ENCODE data around the gene CDC42EP2. TPM values are rescaled to one million over a fixed set of nuclear protein-coding genes. Genes with fewer than 3 reads are reported as not detected.

CDC42EP2 gene
- total and polyA plus RNA-seq, 7 experiments from 2014 or later: 0.58 to 1.8 (median 0.89) TPM; not detected in 2

- Mint-ChIP-seq H3K36me3 (no peaks in the 10 kb centered on the region), H3K27ac (no peak overlapping the region), H3K27me3 (peaks cover 0 to 5% (median 2%) of the 10 kb centered on the region in 5 donors), H3K4me1 (no peaks in the 10 kb centered on the region), H3K4me3 (no peak overlapping the region), H3K9me3 (no peaks in the 10 kb centered on the region)
- intact Hi-C loops (cut with micrococcal nuclease): no loop called here
- DNase-seq (no peak), ATAC-seq (no peak)
- H3K4me1 ChIP-seq (ENCODE audit: control insufficient read depth in 2 of 2, insufficient read depth in 2 of 2, low read length in 2 of 2): no peaks in the 10 kb centered on the region
- H3K27ac ChIP-seq (ENCODE audit: low read depth, low read length): no peak overlapping the region
- no peaks in the 10 kb centered on the region for H3K9me3 ChIP-seq (ENCODE audit: control insufficient read depth in 2 of 3, low read length in 3 of 3)
- no peaks in the 10 kb centered on the region for H3K27me3 ChIP-seq (ENCODE audit: control insufficient read depth in 2 of 2, insufficient read depth in 2 of 2, low read length in 2 of 2)
- ChIA-PET POLR2A (interaction anchor here (1.1 to 1.2 kb wide), 2 partner anchors 8 to 9 kb away, joined by 3 read pairs; partner anchors contain the start of gene DPF2), CTCF (interaction anchor here (0.6 kb wide), 1 partner anchor 48 kb away, joined by 7 read pairs; no protein-coding TSS in a partner anchor)
- H3K36me3 ChIP-seq (ENCODE audit: control insufficient read depth in 2 of 3, insufficient read depth in 3 of 3, low read length in 3 of 3): no peaks in the 10 kb centered on the region
- no peak overlapping the region for H3K4me3 ChIP-seq (ENCODE audit: low read length)
These were observed 9.1 kb downstream of the CDC42EP2 start for GRCh38 chr11:65323813-65324212.

- H3K27ac Mint-ChIP-seq: no peak overlapping the region
- ChIA-PET POLR2A (interaction anchor here (1.0 to 1.2 kb wide), 2 partner anchors 8 to 64 kb away, joined by 3 read pairs; partner anchors contain the start of genes DPF2 and POLA2), CTCF (interaction anchor here (0.6 to 6.4 kb wide), 3 partner anchors 10 to 150 kb away, joined by 3 to 44 read pairs (median 6); partner anchors contain the start of gene CDC42EP2)
- H3K9me3 Mint-ChIP-seq: no peaks in the 10 kb centered on the region
- H3K4me3 Mint-ChIP-seq: no peak overlapping the region
- no peaks in the 10 kb centered on the region for H3K9me3 ChIP-seq (ENCODE audit: control insufficient read depth in 2 of 3, low read length in 3 of 3)
- DNase-seq (no peak), ATAC-seq (no peak)
- H3K36me3 ChIP-seq (ENCODE audit: control insufficient read depth in 2 of 3, insufficient read depth in 3 of 3, low read length in 3 of 3): no peaks in the 10 kb centered on the region
- no peaks in the 10 kb centered on the region for H3K36me3 Mint-ChIP-seq
- H3K27ac ChIP-seq (ENCODE audit: low read depth, low read length): no peak overlapping the region
- H3K4me1 ChIP-seq (ENCODE audit: control insufficient read depth in 2 of 2, insufficient read depth in 2 of 2, low read length in 2 of 2): peaks cover 0 to 6% of the 10 kb centered on the region in 2 donors
- peaks cover 0 to 10% (median 7%) of the 10 kb centered on the region in 7 donors for H3K4me1 Mint-ChIP-seq
- intact Hi-C loops (cut with micrococcal nuclease): no loop called here
- no peaks in the 10 kb centered on the region for H3K27me3 ChIP-seq (ENCODE audit: control insufficient read depth in 2 of 2, insufficient read depth in 2 of 2, low read length in 2 of 2)
- H3K27me3 Mint-ChIP-seq: peaks cover 0 to 5% (median 2%) of the 10 kb centered on the region in 5 donors
- H3K4me3 ChIP-seq (ENCODE audit: low read length): no peak overlapping the region
These were observed 10.8 kb downstream of the CDC42EP2 start for GRCh38 chr11:65325435-65325834.

GRCh38 chr11:65327021-65327420 is 12.4 kb downstream of the CDC42EP2 start:
- Mint-ChIP-seq H3K4me3 (no peak overlapping the region), H3K36me3 (no peaks in the 10 kb centered on the region), H3K4me1 (peaks cover 0 to 10% (median 7%) of the 10 kb centered on the region in 7 donors), H3K27ac (no peak overlapping the region), H3K9me3 (no peaks in the 10 kb centered on the region), H3K27me3 (peaks cover 0 to 5% (median 2%) of the 10 kb centered on the region in 5 donors)
- no peaks in the 10 kb centered on the region for H3K27me3 ChIP-seq (ENCODE audit: control insufficient read depth in 2 of 2, insufficient read depth in 2 of 2, low read length in 2 of 2)
- H3K9me3 ChIP-seq (ENCODE audit: control insufficient read depth in 2 of 3, low read length in 3 of 3): no peaks in the 10 kb centered on the region
- no peak overlapping the region for H3K27ac ChIP-seq (ENCODE audit: low read depth, low read length)
- ChIA-PET POLR2A (interaction anchor here (1.2 kb wide), 1 partner anchor 11 kb away, joined by 4 read pairs; no protein-coding TSS in a partner anchor), CTCF (interaction anchor here (1.2 to 6.4 kb wide), 2 partner anchors 11 to 101 kb away, joined by 3 to 44 read pairs; partner anchors contain the start of gene CDC42EP2)
- ATAC-seq (no peak), DNase-seq (no peak)
- H3K4me1 ChIP-seq (ENCODE audit: control insufficient read depth in 2 of 2, insufficient read depth in 2 of 2, low read length in 2 of 2): peaks cover 0 to 6% of the 10 kb centered on the region in 2 donors
- intact Hi-C loops (cut with micrococcal nuclease): no loop called here
- H3K36me3 ChIP-seq (ENCODE audit: control insufficient read depth in 2 of 3, insufficient read depth in 3 of 3, low read length in 3 of 3): no peaks in the 10 kb centered on the region
- no peak overlapping the region for H3K4me3 ChIP-seq (ENCODE audit: low read length)

GRCh38 chr11:65329478-65329877 is 14.8 kb downstream of the CDC42EP2 start:
- ATAC-seq: no peak
- DNase-seq: no peak
- H3K36me3 Mint-ChIP-seq: peaks cover 0 to 4% (median 0%) of the 10 kb centered on the region in 5 donors
- Histone ChIP-seq H3K27me3 (ENCODE audit: control insufficient read depth in 2 of 2, insufficient read depth in 2 of 2, low read length in 2 of 2) (no peaks in the 10 kb centered on the region), H3K4me3 (ENCODE audit: low read length) (no peak overlapping the region), H3K9me3 (ENCODE audit: control insufficient read depth in 2 of 3, low read length in 3 of 3) (no peaks in the 10 kb centered on the region), H3K27ac (ENCODE audit: low read depth, low read length) (no peak overlapping the region), H3K4me1 (ENCODE audit: control insufficient read depth in 2 of 2, insufficient read depth in 2 of 2, low read length in 2 of 2) (peaks cover 2 to 9% of the 10 kb centered on the region in 2 donors), H3K36me3 (ENCODE audit: control insufficient read depth in 2 of 3, insufficient read depth in 3 of 3, low read length in 3 of 3) (peaks cover 0 to 4% (median 0%) of the 10 kb centered on the region in 3 experiments)
- ChIA-PET CTCF (interaction anchor here (0.5 to 6.4 kb wide), 22 partner anchors 9 to 809 kb away, joined by 3 to 44 read pairs (median 4); partner anchors contain the start of genes CDC42EP2 and PCNX3), POLR2A (interaction anchor here (0.6 to 1.7 kb wide), 10 partner anchors 12 to 598 kb away, joined by 3 to 7 read pairs (median 3); partner anchors contain the start of genes MALAT1 and PCNX3)
- H3K4me3 Mint-ChIP-seq: peak overlapping the region in 3 of 10 donors; percentile 26 to 52 (median 51)
- H3K27ac Mint-ChIP-seq: peak overlapping the region in 6 of 9 donors; percentile 32 to 81 (median 51)
- H3K9me3 Mint-ChIP-seq: peaks cover 0 to 2% (median 0%) of the 10 kb centered on the region in 11 donors
- H3K27me3 Mint-ChIP-seq: peaks cover 0 to 5% (median 0%) of the 10 kb centered on the region in 5 donors
- peaks cover 2 to 17% (median 12%) of the 10 kb centered on the region in 7 donors for H3K4me1 Mint-ChIP-seq
- intact Hi-C loops (cut with micrococcal nuclease): loop anchor here in 1 of 2 donors (1.0 kb wide), 1 partner anchor 104 kb away; no protein-coding TSS in a partner anchor

DNA sequence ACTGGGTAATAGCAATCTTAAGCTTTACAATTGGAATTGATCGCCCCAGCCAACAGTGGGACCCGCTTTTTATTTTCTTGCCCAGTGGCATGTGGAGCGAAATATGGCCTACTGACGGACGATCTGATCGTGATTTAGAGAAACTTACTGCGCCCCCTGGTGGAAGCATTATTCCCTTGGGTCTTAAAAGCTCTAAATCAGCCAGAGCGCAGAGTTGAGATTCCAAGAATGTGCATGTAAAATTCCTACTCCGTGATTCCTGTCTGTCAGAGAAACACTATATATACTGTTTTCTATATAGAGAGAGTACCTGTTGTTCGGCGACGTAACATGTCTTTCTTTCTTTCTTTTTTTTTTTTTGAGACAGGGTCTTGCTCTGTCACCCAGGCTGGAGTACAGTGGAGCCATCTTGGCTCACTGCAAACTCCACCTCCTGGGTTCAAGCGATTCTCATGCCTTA is 15.3 kb downstream of the CDC42EP2 start:
- H3K4me3 ChIP-seq (ENCODE audit: low read length): no peak overlapping the region
- POLR2A ChIA-PET: interaction anchor here (0.6 to 1.7 kb wide), 8 partner anchors 12 to 598 kb away, joined by 3 to 7 read pairs (median 4); partner anchors contain the start of gene MALAT1
- ATAC-seq: peak; percentile 52
- peaks cover 7 to 14% of the 10 kb centered on the region in 2 donors for H3K4me1 ChIP-seq (ENCODE audit: control insufficient read depth in 2 of 2, insufficient read depth in 2 of 2, low read length in 2 of 2)
- H3K9me3 Mint-ChIP-seq: peaks cover 0 to 2% (median 0%) of the 10 kb centered on the region in 11 donors
- intact Hi-C loops (cut with micrococcal nuclease): loop anchor here (1.0 to 2.0 kb wide), 6 partner anchors 15 to 126 kb away; partner anchors contain the start of gene POLA2 (in 1 of the 2)
- H3K27me3 ChIP-seq (ENCODE audit: control insufficient read depth in 2 of 2, insufficient read depth in 2 of 2, low read length in 2 of 2): no peaks in the 10 kb centered on the region
- H3K9me3 ChIP-seq (ENCODE audit: control insufficient read depth in 2 of 3, low read length in 3 of 3): no peaks in the 10 kb centered on the region
- H3K36me3 Mint-ChIP-seq: peaks cover 0 to 5% (median 0%) of the 10 kb centered on the region in 5 donors
- H3K27me3 Mint-ChIP-seq: peaks cover 0 to 5% (median 0%) of the 10 kb centered on the region in 5 donors
- H3K4me1 Mint-ChIP-seq: peaks cover 7 to 22% (median 17%) of the 10 kb centered on the region in 7 donors
- peak overlapping the region in 3 of 10 donors; percentile 26 to 52 (median 51) for H3K4me3 Mint-ChIP-seq
- H3K27ac ChIP-seq (ENCODE audit: low read depth, low read length): no peak overlapping the region
- peak overlapping the region in 6 of 9 donors; percentile 32 to 81 (median 51) for H3K27ac Mint-ChIP-seq
- peaks cover 0 to 4% (median 0%) of the 10 kb centered on the region in 3 experiments for H3K36me3 ChIP-seq (ENCODE audit: control insufficient read depth in 2 of 3, insufficient read depth in 3 of 3, low read length in 3 of 3)
- DNase-seq: peak; percentile 51 to 79 (median 75)
- CTCF ChIA-PET: interaction anchor here (0.6 to 6.4 kb wide), 20 partner anchors 8 to 513 kb away, joined by 3 to 44 read pairs (median 4); partner anchors contain the start of genes CDC42EP2 and PCNX3

DNA sequence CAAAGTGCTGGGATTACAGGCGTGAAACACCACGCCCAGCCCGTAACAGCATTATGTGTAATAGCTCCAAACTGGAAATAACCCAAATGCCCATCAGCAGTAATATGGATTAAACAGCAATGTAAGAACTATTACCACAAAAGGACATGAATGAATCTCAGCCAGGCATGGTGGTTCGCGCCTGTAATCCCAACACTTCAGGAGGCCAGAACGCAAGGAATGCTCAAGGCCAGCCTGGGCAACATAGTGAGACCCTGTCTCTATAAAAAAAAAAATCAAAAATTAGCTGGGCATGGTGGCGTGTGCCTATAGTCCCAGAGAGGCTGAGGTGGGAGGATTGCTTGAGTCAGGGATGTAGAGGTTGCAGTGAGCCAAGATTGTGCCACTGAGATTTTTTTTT is 15.9 kb downstream of the CDC42EP2 start:
- Histone ChIP-seq H3K9me3 (ENCODE audit: control insufficient read depth in 2 of 3, low read length in 3 of 3) (no peaks in the 10 kb centered on the region), H3K36me3 (ENCODE audit: control insufficient read depth in 2 of 3, insufficient read depth in 3 of 3, low read length in 3 of 3) (peaks cover 0 to 4% (median 0%) of the 10 kb centered on the region in 3 experiments), H3K4me3 (ENCODE audit: low read length) (no peak overlapping the region), H3K4me1 (ENCODE audit: control insufficient read depth in 2 of 2, insufficient read depth in 2 of 2, low read length in 2 of 2) (peaks cover 11 to 19% of the 10 kb centered on the region in 2 donors), H3K27me3 (ENCODE audit: control insufficient read depth in 2 of 2, insufficient read depth in 2 of 2, low read length in 2 of 2) (no peaks in the 10 kb centered on the region), H3K27ac (ENCODE audit: low read depth, low read length) (no peak overlapping the region)
- H3K27ac Mint-ChIP-seq: no peak overlapping the region
- H3K9me3 Mint-ChIP-seq: peaks cover 0 to 2% (median 0%) of the 10 kb centered on the region in 11 donors
- H3K4me3 Mint-ChIP-seq: no peak overlapping the region
- ChIA-PET CTCF (interaction anchor here (0.5 to 6.4 kb wide), 17 partner anchors 8 to 1971 kb away, joined by 3 to 44 read pairs (median 4); partner anchors contain the start of gene CDC42EP2), POLR2A (interaction anchor here (0.6 to 1.7 kb wide), 4 partner anchors 57 to 172 kb away, joined by 3 to 7 read pairs (median 3); partner anchors contain the start of gene MALAT1)
- intact Hi-C loops (cut with micrococcal nuclease): loop anchor here (1.0 to 2.0 kb wide), 6 partner anchors 15 to 126 kb away; partner anchors contain the start of gene POLA2 (in 1 of the 2)
- H3K4me1 Mint-ChIP-seq: peaks cover 13 to 28% (median 23%) of the 10 kb centered on the region in 7 donors
- DNase-seq (no peak), ATAC-seq (no peak)
- H3K36me3 Mint-ChIP-seq: peaks cover 0 to 10% (median 0%) of the 10 kb centered on the region in 5 donors
- peaks cover 0 to 2% (median 0%) of the 10 kb centered on the region in 5 donors for H3K27me3 Mint-ChIP-seq

All from naive thymus-derived CD4-positive, alpha-beta T cell (primary cell).